HepG2 (cell line): ENCODE measurements around the gene MAGIX. TPM values are rescaled to one million over a fixed set of nuclear protein-coding genes. Genes with fewer than 3 reads are reported as not detected.

Source experiments
- ATAC-seq: fragments of 200-7000 bp; cut with Tn5 transposase; 3 replicates; pipeline ENCODE4 v1.9.1; 2020; ENCODE audit warnings: mild to moderate bottlenecking, moderate library complexity
- BruUV-seq: library from RNA; stranded (reverse); fragments of 400-500 nt; replicated peaks from 2 replicates; lab custom pipeline; 2021; lab: Mats Ljungman, UMichigan
- CTCF ChIA-PET: fragments of 300-600 bp; formaldehyde crosslinking; extraction: SDS; loops from one replicate; lab custom pipeline; 2021; ENCODE audit warnings: low total read pairs, inconsistent platforms, low intra/inter-chr PET ratio; lab: Yijun Ruan, JAX
- POLR2A ChIA-PET: fragments of 350-600 bp; sonication (Branson Sonifier 250); formaldehyde crosslinking; loops from one replicate; lab custom pipeline; 2020; ENCODE audit warnings: antibody characterized with exemption, inconsistent platforms; lab: Yijun Ruan, JAX
- DNase-seq: peaks from one replicate; pipeline ENCODE4 v3.0.0-alpha.2; 2015; ENCODE audit warnings: low spot score
- FAIRE-seq: peaks from 3 replicates; lab custom pipeline; 2011; peaks lifted over from hg19 to GRCh38; lab: Jason Lieb, UNC
- H2AFZ ChIP-seq: one replicate; pipeline ENCODE4 v1.6.1; 2011; ENCODE audit warnings: low read length, inconsistent platforms
- H3K27ac ChIP-seq: fragments of 300-600 bp; 3 replicates; pipeline ENCODE4 v1.8.0; 2011; ENCODE audit warnings: mixed run types, mild to moderate bottlenecking, mixed read lengths, low read length, inconsistent platforms; ENCODE audit not compliant: insufficient read depth; ENCODE audit errors: extremely low read length
- H3K27me3 ChIP-seq, 2 experiments: fragments of 200-600 bp in 1 of 2; 2 replicates in 1 of 2; 3 replicates in 1 of 2; pipeline versions ENCODE4 v1.6.0 to v1.8.0; 2011; ENCODE audit warnings: low read length in 2 of 2, mild to moderate bottlenecking in 2 of 2, moderate library complexity in 2 of 2, inconsistent platforms in 1 of 2; ENCODE audit not compliant: insufficient read depth in 2 of 2, control insufficient read depth in 1 of 2
- H3K36me3 ChIP-seq, 2 experiments: fragments of 200-600 bp in 1 of 2; replicated peaks in 1 of 2; 2 replicates in 1 of 2; 3 replicates in 1 of 2; pipeline versions ENCODE4 v1.5.1 to v1.8.0; 2011; ENCODE audit warnings: low read length in 2 of 2, inconsistent platforms in 1 of 2; ENCODE audit not compliant: insufficient read depth in 2 of 2, control insufficient read depth in 1 of 2
- H3K4me1 ChIP-seq: 2 replicates; pipeline ENCODE4 v1.5.1; 2012; ENCODE audit warnings: low read length, inconsistent platforms; ENCODE audit not compliant: insufficient read depth
- H3K4me2 ChIP-seq: 2 replicates; pipeline ENCODE4 v1.6.0; 2011; ENCODE audit warnings: low read depth, low read length, inconsistent platforms
- H3K4me3 ChIP-seq, 3 experiments: fragments of 200-600 bp in 1 of 3; sonication (generic), shearing (Covaris generic) in 1 of 3; replicated peaks in 1 of 3; 2 replicates each; pipeline ENCODE4 v1.5.1; 2011 to 2016; ENCODE audit warnings: low read length in 3 of 3, inconsistent platforms in 2 of 3, low read depth in 2 of 3, mild to moderate bottlenecking in 2 of 3, control low read depth in 1 of 3, mixed read lengths in 1 of 3; ENCODE audit not compliant: insufficient read depth in 1 of 3
- H3K79me2 ChIP-seq: one replicate; pipeline ENCODE4 v1.6.1; 2011; ENCODE audit warnings: low read length, inconsistent platforms; ENCODE audit not compliant: insufficient read depth
- H3K9ac ChIP-seq: 2 replicates; pipeline ENCODE4 v1.6.0; 2011; ENCODE audit warnings: mild to moderate bottlenecking, low read depth, low read length, inconsistent platforms; ENCODE audit not compliant: insufficient read depth
- H3K9me3 ChIP-seq: 2 replicates; pipeline ENCODE4 v1.5.1; 2012; ENCODE audit warnings: mild to moderate bottlenecking, low read length
- H4K20me1 ChIP-seq: 2 replicates; pipeline ENCODE4 v1.6.0; 2011; ENCODE audit warnings: inconsistent platforms, mild to moderate bottlenecking, low read length, moderate library complexity; ENCODE audit not compliant: insufficient read depth
- THAP11 ChIP-seq: IDR thresholded peaks from 2 replicates; pipeline ENCODE4 v1.6.1; 2016; ENCODE audit warnings: missing biosample characterization, missing genetic modification reagents
- ZNF224 ChIP-seq: sonication (generic); formaldehyde crosslinking; IDR thresholded peaks from 2 replicates; pipeline ENCODE4 v1.5.0; 2020; ENCODE audit warnings: mild to moderate bottlenecking, missing genetic modification reagents
- ZNF629 ChIP-seq: sonication (generic); formaldehyde crosslinking; conservative IDR thresholded peaks from 2 replicates; pipeline ENCODE4 v1.5.0; 2020; ENCODE audit warnings: missing genetic modification reagents
- WGBS: methylation state at CpG from one replicate; pipeline ENCODE4 v1.1.6; 2017; ENCODE audit warnings: low lambda C conversion rate; 5-methylcytosine and 5-hydroxymethylcytosine counted together
- in situ Hi-C: cut with HindIII; loops from 2 replicates; pipeline ENCODE4 v1.10.0; 2017; ENCODE audit warnings: low pct_unique_long_range_greater_than_20kb; ENCODE audit not compliant: extremely low pct_ligation_motif_present
- intact Hi-C: fragments of 100-400 bp; cut with micrococcal nuclease; formaldehyde crosslinking; loops from one replicate; pipeline ENCODE4 v1.10.0; 2022; ENCODE audit not compliant: unreplicated experiment
- polyA plus RNA-seq, 8 experiments: library from polyadenylated mRNA; depleted of rRNA in 3 of 8; stranded (reverse) in 7 of 8; unstranded in 1 of 8; fragments of >200 nt; fragmentation: Illumina TruSeq in 4 of 8; extraction: Trizol in 4 of 8; gene quantifications; 2 replicates each; pipeline versions ENCODE4 v1.2.1 to v1.2.3, GENCODE V29; 2011 to 2016; ENCODE audit warnings: low read depth in 4 of 8, missing spikeins in 1 of 8, mixed read lengths in 1 of 8; ENCODE audit not compliant: insufficient read depth in 1 of 8
- total RNA-seq, 5 experiments: library from RNA; depleted of rRNA; stranded (reverse); fragments of >200 nt; fragmentation: Illumina TruSeq; extraction: Trizol; gene quantifications; 2 replicates each; pipeline ENCODE4 v1.2.3, GENCODE V29; 2016; ENCODE audit warnings: low read depth in 1 of 5
- TF ChIP-seq, protein P1 (sequence below): sonication (generic); formaldehyde crosslinking; IDR thresholded peaks from 2 replicates; pipeline ENCODE4 v1.8.0; 2022; ENCODE audit warnings: mild to moderate bottlenecking, missing genetic modification reagents, borderline replicate concordance
- TF ChIP-seq, protein P2 (sequence below): sonication (generic); formaldehyde crosslinking; IDR thresholded peaks from 2 replicates; pipeline ENCODE4 v1.4.0; 2020; ENCODE audit warnings: missing genetic modification reagents, borderline replicate concordance
- TF ChIP-seq, protein P3 (sequence below): sonication (generic); formaldehyde crosslinking; IDR thresholded peaks from 2 replicates; pipeline ENCODE4 v1.5.0; 2020; ENCODE audit warnings: missing genetic modification reagents, mild to moderate bottlenecking, borderline replicate concordance
- TF ChIP-seq, protein P4 (sequence below), 2 experiments: sonication (generic) in 1 of 2; formaldehyde crosslinking in 1 of 2; IDR thresholded peaks; 2 replicates each; pipeline versions ENCODE4 v1.4.0 to v1.6.1; 2016 to 2020; ENCODE audit warnings: borderline replicate concordance in 1 of 2, low read depth in 1 of 2, mild to moderate bottlenecking in 1 of 2, missing genetic modification reagents in 1 of 2

MAGIX gene
- total and polyA plus RNA-seq, 2 of the 13 experiments (the other 11 are each of a cell fraction or from before 2014, with no cell fraction given), result 0.63 to 1.2 TPM

DNA sequence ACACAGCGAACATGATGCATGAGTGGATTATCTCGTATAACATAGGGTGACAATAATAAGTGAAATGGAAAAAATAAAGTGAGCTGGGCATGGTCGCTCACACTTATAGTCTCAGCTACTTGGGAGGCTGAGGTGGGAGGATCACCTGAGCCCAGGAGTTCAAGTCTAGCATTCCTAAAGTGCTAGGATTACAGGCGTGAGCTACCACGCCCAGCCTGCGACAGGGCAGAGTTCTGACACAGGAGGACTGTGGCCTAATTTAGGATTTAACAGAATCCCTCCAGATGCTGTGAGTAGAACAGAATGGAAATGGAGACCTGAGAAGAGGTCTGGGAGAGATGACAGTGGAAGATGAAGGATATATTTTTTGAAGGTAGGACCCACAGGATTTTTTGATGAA is 27.0 kb downstream of the MAGIX start (continued):
- TF ChIP-seq, protein P1, sequence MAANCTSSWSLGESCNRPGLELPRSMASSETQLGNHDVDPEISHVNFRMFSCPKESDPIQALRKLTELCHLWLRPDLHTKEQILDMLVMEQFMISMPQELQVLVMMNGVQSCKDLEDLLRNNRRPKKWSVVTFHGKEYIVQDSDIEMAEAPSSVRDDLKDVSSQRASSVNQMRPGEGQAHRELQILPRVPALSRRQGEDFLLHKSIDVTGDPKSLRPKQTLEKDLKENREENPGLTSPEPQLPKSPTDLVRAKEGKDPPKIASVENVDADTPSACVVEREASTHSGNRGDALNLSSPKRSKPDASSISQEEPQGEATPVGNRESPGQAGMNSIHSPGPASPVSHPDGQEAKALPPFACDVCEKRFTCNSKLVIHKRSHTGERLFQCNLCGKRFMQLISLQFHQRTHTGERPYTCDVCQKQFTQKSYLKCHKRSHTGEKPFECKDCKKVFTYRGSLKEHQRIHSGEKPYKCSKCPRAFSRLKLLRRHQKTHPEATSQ, result no peak

DNA sequence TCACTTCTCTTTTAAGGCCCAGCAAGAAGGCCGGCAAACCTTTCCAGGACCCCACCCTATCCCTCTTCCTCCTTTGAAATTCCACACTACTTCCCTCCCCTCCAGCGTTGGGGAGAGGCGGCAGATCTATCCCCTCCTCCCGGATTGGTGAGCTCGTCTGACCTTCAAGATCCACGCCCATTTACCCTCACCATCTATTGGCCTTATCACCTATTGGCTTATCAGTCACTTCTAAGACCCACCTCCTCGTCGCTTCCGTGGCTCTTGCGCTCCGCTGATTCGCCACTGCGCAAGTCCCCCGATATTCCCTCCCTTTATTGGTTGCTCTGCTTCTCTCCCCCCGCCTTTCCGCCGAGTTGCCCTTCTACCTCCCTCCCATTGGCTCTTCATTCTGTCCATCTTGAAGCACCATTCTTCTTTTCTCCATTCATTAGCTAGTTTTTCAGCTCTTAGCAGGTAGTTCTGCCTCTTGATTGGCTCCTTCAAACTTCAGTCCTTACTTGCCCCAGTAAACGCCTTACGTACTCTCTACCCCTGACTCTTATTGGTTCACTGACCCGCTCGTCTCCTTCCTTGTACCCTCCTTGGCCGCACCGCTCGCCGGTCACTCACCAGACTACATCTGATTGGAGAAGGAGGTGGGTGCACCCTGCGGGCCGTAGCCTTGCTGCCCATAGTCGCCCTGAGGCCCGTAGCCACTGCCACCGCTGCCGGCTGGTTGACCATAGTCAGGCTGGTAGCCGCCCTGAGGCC is 28.4 kb downstream of the MAGIX start:
- Histone ChIP-seq H3K79me2 (no peaks in the 10 kb centered on the region), H3K9ac (peak overlapping the region; percentile 86), H3K4me3 (peak overlapping the region; percentile 64 to 80 (median 78); a peak in 5 of 6 replicates), H2AFZ (no peak overlapping the region), H3K36me3 (no peaks in the 10 kb centered on the region), H4K20me1 (no peaks in the 10 kb centered on the region), H3K27me3 (no peaks in the 10 kb centered on the region), H3K9me3 (no peaks in the 10 kb centered on the region), H3K27ac (peak overlapping the region; percentile 84), H3K4me2 (peak overlapping the region; percentile 65), H3K4me1 (peaks cover 59% of the 10 kb centered on the region)
- WGBS, result 1% methylated on average over 23 of the region's 32 CpGs
- DNase-seq, result peak; percentile 98
- CTCF ChIA-PET, result no interaction called here
- POLR2A ChIA-PET, result interaction anchor here (0.6 to 1.7 kb wide), 30 partner anchors 10 to 731 kb away, joined by 3 to 21 read pairs (median 4); partner anchors contain the start of genes CCDC22, CLCN5, HDAC6 and PPP1R3F
- in situ Hi-C loops (no loop called here), intact Hi-C loops (loop anchor here (5.0 kb wide), 1 partner anchor 76 kb away; the partner anchor contains the start of gene PPP1R3F)
- no TSS peak for BruUV-seq
- FAIRE-seq, result peak; percentile 100
- ATAC-seq, result peak; percentile 95
- TF ChIP-seq ZNF629 (CRISPR knock-in tag) (no peak), THAP11 (CRISPR knock-in tag) (peak; percentile 73), ZNF224 (CRISPR knock-in tag) (no peak)
- TF ChIP-seq, protein P2, sequence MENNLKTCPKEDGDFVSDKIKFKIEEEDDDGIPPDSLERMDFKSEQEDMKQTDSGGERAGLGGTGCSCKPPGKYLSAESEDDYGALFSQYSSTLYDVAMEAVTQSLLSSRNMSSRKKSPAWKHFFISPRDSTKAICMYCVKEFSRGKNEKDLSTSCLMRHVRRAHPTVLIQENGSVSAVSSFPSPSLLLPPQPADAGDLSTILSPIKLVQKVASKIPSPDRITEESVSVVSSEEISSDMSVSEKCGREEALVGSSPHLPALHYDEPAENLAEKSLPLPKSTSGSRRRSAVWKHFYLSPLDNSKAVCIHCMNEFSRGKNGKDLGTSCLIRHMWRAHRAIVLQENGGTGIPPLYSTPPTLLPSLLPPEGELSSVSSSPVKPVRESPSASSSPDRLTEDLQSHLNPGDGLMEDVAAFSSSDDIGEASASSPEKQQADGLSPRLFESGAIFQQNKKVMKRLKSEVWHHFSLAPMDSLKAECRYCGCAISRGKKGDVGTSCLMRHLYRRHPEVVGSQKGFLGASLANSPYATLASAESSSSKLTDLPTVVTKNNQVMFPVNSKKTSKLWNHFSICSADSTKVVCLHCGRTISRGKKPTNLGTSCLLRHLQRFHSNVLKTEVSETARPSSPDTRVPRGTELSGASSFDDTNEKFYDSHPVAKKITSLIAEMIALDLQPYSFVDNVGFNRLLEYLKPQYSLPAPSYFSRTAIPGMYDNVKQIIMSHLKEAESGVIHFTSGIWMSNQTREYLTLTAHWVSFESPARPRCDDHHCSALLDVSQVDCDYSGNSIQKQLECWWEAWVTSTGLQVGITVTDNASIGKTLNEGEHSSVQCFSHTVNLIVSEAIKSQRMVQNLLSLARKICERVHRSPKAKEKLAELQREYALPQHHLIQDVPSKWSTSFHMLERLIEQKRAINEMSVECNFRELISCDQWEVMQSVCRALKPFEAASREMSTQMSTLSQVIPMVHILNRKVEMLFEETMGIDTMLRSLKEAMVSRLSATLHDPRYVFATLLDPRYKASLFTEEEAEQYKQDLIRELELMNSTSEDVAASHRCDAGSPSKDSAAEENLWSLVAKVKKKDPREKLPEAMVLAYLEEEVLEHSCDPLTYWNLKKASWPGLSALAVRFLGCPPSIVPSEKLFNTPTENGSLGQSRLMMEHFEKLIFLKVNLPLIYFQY (CRISPR knock-in tag), result 0 out of 2 replicates have a peak, but pooled peaks have one; percentile 38
- TF ChIP-seq, protein P3, sequence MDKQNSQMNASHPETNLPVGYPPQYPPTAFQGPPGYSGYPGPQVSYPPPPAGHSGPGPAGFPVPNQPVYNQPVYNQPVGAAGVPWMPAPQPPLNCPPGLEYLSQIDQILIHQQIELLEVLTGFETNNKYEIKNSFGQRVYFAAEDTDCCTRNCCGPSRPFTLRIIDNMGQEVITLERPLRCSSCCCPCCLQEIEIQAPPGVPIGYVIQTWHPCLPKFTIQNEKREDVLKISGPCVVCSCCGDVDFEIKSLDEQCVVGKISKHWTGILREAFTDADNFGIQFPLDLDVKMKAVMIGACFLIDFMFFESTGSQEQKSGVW (CRISPR knock-in tag), result no peak
- TF ChIP-seq, protein P4, sequence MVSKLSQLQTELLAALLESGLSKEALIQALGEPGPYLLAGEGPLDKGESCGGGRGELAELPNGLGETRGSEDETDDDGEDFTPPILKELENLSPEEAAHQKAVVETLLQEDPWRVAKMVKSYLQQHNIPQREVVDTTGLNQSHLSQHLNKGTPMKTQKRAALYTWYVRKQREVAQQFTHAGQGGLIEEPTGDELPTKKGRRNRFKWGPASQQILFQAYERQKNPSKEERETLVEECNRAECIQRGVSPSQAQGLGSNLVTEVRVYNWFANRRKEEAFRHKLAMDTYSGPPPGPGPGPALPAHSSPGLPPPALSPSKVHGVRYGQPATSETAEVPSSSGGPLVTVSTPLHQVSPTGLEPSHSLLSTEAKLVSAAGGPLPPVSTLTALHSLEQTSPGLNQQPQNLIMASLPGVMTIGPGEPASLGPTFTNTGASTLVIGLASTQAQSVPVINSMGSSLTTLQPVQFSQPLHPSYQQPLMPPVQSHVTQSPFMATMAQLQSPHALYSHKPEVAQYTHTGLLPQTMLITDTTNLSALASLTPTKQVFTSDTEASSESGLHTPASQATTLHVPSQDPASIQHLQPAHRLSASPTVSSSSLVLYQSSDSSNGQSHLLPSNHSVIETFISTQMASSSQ (IDR thresholded peaks at IDR 0.05; ENCODE audit: low read depth), result no peak
- TF ChIP-seq, protein P4 (CRISPR knock-in tag; IDR thresholded peaks at IDR 0.05; ENCODE audit: borderline replicate concordance), result no peak
